BJ (cell line): ENCODE data around the gene DHFR. TPM values are rescaled to one million over a fixed set of nuclear protein-coding genes. Genes with fewer than 3 reads are reported as not detected.

ENCODE experiments used
- CTCF ChIA-PET: fragments of 350-600 bp; formaldehyde crosslinking; extraction: SDS; loops from one replicate; lab custom pipeline; 2021; ENCODE audit warnings: antibody characterized with exemption, inconsistent platforms; lab: Yijun Ruan, JAX
- POLR2A ChIA-PET: fragments of 300-600 bp; sonication (Branson Sonifier 250); formaldehyde crosslinking; extraction: SDS; loops from one replicate; lab custom pipeline; 2021; ENCODE audit warnings: antibody characterized with exemption; lab: Charles Lee
- DNase-seq: peaks from one replicate; pipeline ENCODE4 v3.0.0-alpha.2; 2011; ENCODE audit warnings: low read depth
- H3K27me3 ChIP-seq: 2 replicates; pipeline ENCODE4 v1.6.0; 2011; ENCODE audit warnings: low read length; ENCODE audit not compliant: control insufficient read depth, insufficient read depth
- H3K36me3 ChIP-seq: 2 replicates; pipeline ENCODE4 v1.5.1; 2011; ENCODE audit warnings: low read length; ENCODE audit not compliant: control insufficient read depth, insufficient read depth
- H3K4me3 ChIP-seq: 2 replicates; pipeline ENCODE4 v1.5.1; 2011; ENCODE audit warnings: low read depth, mild to moderate bottlenecking, control low read depth, low read length
- polyA plus RNA-seq: library from polyadenylated mRNA; depleted of rRNA; stranded (reverse); fragments of >200 nt; gene quantifications from 2 replicates; pipeline ENCODE4 v1.2.3, GENCODE V29; 2011
- TF ChIP-seq, protein P1 (sequence below): IDR thresholded peaks from 2 replicates; pipeline ENCODE4 v1.5.1; 2011; ENCODE audit warnings: low read depth, mild to moderate bottlenecking, control low read depth, inconsistent platforms, low read length, moderate library complexity; ENCODE audit not compliant: insufficient read depth

The DHFR gene
- polyA plus RNA-seq, 1 experiment = 15.7 TPM

DNA sequence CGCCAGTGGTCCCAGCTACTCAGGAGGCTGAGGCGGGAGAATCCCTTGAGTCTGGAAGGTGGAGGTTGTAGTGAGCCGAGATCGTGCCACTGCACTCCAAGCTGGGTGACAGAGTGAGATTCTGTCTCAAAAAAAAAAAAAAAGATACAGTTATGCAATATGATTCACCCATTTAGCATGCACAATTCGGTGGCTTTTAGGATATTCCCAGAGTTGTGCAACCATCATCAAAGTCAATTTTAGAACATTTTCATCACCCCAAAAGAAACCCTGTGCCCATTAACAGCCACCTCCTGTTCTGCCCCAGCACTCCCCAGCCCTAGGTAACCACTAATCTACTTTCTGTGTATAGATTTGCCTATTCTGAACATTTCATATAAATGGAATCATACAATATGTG, 4.3 kb upstream of the DHFR start:
- H3K4me3 ChIP-seq = no peak overlapping the region
- CTCF ChIA-PET = interaction anchor here (1.6 kb wide), 1 partner anchor 10 kb away, joined by 3 read pairs; no protein-coding TSS in a partner anchor
- DNase-seq = peak; percentile 20
- peaks cover 2% of the 10 kb centered on the region; the same call in 1 of the 2 replicates for H3K36me3 ChIP-seq
- POLR2A ChIA-PET = no interaction called here
- no peaks in the 10 kb centered on the region for H3K27me3 ChIP-seq
- TF ChIP-seq, protein P1, sequence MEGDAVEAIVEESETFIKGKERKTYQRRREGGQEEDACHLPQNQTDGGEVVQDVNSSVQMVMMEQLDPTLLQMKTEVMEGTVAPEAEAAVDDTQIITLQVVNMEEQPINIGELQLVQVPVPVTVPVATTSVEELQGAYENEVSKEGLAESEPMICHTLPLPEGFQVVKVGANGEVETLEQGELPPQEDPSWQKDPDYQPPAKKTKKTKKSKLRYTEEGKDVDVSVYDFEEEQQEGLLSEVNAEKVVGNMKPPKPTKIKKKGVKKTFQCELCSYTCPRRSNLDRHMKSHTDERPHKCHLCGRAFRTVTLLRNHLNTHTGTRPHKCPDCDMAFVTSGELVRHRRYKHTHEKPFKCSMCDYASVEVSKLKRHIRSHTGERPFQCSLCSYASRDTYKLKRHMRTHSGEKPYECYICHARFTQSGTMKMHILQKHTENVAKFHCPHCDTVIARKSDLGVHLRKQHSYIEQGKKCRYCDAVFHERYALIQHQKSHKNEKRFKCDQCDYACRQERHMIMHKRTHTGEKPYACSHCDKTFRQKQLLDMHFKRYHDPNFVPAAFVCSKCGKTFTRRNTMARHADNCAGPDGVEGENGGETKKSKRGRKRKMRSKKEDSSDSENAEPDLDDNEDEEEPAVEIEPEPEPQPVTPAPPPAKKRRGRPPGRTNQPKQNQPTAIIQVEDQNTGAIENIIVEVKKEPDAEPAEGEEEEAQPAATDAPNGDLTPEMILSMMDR = no peak

DNA sequence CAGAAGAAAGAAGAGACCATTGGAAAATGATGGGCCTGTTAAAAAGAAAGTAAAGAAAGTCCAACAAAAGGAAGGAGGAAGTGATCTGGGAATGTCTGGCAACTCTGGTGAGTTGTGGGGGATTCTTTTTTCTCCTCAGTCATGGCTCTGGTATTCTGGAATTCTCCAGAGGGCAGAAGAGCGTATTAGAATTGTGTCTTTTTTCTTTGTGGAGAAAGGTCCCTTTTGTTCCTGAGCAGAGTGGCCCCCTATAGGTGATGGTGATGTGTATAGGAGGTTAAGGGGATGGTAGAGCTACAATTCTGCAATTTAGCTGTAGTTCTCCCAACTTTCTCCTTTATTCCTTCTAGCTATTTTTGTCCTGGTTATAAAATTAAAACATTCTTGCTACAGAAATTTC, 1.6 kb upstream of the DHFR start:
- Histone ChIP-seq H3K36me3 (peaks cover 2% of the 10 kb centered on the region; the same call in 1 of the 2 replicates), H3K27me3 (no peaks in the 10 kb centered on the region), H3K4me3 (no peak overlapping the region)
- no peak for DNase-seq
- CTCF ChIA-PET = interaction anchor here (0.7 to 2.0 kb wide), 3 partner anchors 10 to 521 kb away, joined by 3 to 6 read pairs (median 3); no protein-coding TSS in a partner anchor
- TF ChIP-seq, protein P1 = no peak
- POLR2A ChIA-PET = no interaction called here

DNA sequence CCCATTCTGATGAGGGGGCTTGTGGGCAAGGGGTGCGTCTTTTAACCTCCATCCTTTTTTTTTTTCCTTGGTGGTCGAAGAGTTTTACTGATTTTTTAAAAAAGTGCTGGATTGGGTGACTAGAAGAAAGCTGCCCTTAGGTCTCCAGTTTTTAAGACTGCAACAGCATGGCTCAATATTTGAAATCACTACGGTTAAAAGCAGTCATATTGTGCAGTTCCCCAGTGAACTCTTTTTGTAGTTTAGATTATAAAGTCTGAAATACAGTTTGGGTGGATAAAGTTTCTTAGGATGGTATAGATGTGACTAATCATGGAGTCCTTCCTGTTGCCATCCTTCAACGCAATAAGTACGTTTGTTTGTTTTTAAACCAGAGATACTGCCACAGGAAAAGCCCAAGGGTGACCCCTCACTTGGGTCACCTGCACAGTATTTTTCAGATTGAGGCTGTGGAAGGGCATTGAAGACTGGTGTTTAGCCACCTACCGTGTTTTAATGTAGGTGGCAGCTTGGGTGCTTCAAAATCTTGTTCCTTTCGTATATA, 520 bp upstream of the DHFR start:
- DNase-seq = no peak
- ChIA-PET CTCF (interaction anchor here (0.6 to 2.0 kb wide), 2 partner anchors 11 to 92 kb away, joined by 3 to 6 read pairs; no protein-coding TSS in a partner anchor), POLR2A (interaction anchor here (0.6 kb wide), 1 partner anchor 1771 kb away, joined by 4 read pairs; no protein-coding TSS in a partner anchor)
- no peaks in the 10 kb centered on the region for H3K27me3 ChIP-seq
- peak overlapping the region; percentile 73 for H3K4me3 ChIP-seq
- TF ChIP-seq, protein P1 = no peak
- H3K36me3 ChIP-seq = peaks cover 2% of the 10 kb centered on the region; the same call in 1 of the 2 replicates

DNA sequence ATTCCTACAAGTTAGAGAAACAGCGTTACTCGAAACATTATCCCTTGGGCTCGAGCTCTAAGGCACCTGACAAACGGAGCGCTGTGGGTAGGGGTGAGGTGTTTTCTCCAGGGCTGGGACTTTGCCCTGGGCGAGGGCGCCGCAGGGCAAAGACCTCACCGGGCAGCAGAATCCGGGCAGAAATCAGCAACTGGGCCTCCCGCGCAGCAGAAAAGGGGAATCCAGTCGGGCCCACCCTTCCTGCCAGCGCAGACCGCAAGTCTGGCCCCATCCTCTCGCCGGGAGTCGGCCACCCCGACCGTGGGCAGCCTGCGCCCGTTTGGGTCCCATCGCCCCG, 761 bp downstream of the DHFR start:
- ChIA-PET POLR2A (no interaction called here), CTCF (no interaction called here)
- TF ChIP-seq, protein P1 = no peak
- Histone ChIP-seq H3K27me3 (no peaks in the 10 kb centered on the region), H3K36me3 (peaks cover 2% of the 10 kb centered on the region; the same call in 1 of the 2 replicates), H3K4me3 (peak overlapping the region; percentile 73)
- no peak for DNase-seq

DNA sequence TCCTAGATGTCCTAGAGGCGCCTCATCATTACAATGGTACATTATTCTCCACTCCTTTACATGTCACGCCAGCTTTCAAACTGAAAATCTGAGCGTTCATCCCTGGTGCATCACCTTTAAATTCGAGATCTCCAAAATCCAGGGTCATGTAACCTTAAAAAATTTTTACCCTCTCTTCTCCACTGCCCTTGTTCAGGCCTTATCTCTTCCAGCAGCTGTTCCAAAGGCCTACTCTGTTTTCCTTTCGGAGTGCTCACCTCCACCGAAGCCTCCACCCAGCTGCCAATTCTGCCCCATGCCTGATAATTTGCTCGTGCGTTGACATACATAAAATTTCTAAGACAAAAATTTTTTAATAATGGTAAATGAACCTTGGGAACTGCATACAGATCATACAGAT, 1.3 kb downstream of the DHFR start:
- DNase-seq = no peak
- Histone ChIP-seq H3K27me3 (no peaks in the 10 kb centered on the region), H3K4me3 (peak overlapping the region; percentile 73), H3K36me3 (peaks cover 2% of the 10 kb centered on the region; the same call in 1 of the 2 replicates)
- ChIA-PET POLR2A (no interaction called here), CTCF (interaction anchor here (0.5 kb wide), 1 partner anchor 121 kb away, joined by 5 read pairs; no protein-coding TSS in a partner anchor)
- TF ChIP-seq, protein P1 = no peak
